Measurements from ENCODE around the gene GDAP1L1.
"Not testable (repeated sequence)": the region's sequence is repeated elsewhere in the genome, so short reads cannot be mapped to it uniquely, and the experiment has no call there.

GDAP1L1 gene

DNA sequence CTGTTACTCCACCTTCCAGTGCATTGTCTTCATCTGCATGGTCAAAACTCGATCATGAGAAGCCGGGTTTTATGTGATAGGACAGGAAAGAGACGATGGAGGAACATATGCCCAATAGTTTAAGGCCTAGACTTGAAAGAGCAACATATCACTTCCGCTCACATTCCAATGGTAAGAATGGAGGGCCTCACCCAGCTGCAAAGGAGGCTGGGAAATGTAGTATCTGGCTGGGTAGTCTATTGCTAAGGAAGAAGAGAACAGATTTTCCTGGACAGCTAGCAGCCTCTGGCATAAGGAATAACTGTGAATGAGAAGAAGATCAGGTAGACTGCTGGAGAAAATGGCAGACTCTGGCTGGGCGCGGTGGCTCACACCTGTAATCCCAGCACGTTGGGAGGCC, 44.6 kb downstream of the GDAP1L1 start:
- in situ Hi-C loops (cut with HindIII; ENCODE audit: low sequenced_read_pairs) = no loop called here
- TF ChIP-seq, protein P1, sequence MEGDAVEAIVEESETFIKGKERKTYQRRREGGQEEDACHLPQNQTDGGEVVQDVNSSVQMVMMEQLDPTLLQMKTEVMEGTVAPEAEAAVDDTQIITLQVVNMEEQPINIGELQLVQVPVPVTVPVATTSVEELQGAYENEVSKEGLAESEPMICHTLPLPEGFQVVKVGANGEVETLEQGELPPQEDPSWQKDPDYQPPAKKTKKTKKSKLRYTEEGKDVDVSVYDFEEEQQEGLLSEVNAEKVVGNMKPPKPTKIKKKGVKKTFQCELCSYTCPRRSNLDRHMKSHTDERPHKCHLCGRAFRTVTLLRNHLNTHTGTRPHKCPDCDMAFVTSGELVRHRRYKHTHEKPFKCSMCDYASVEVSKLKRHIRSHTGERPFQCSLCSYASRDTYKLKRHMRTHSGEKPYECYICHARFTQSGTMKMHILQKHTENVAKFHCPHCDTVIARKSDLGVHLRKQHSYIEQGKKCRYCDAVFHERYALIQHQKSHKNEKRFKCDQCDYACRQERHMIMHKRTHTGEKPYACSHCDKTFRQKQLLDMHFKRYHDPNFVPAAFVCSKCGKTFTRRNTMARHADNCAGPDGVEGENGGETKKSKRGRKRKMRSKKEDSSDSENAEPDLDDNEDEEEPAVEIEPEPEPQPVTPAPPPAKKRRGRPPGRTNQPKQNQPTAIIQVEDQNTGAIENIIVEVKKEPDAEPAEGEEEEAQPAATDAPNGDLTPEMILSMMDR (IDR thresholded peaks at IDR 0.05; ENCODE audit: low read depth, low read length) = no peak
- no peak overlapping the region for H3K4me3 ChIP-seq (ENCODE audit: low read depth, low read length)
- no peak for DNase-seq (ENCODE audit: low read depth, low spot score)

DNA sequence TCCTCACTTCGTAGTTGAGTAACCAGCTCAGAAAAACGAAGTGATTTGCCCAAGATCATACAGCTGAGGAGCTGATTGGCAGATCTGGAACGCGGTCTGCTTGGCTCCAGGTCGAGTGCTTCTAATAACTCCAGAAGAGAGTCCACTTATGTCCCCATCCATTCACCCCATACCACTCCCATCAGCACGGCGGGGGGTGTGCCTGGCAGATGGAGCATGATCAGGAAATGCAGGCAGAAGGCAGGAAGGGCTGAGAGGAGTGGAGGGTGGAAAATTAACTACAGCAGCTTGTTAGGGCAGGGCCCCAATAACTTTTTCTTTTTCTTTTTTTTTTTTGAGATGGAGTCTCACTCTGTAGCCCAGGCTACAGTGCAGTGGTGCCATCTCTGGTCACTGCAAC, 48.9 kb downstream of the GDAP1L1 start:
- in situ Hi-C loops (cut with HindIII; ENCODE audit: low sequenced_read_pairs) = no loop called here
- DNase-seq (ENCODE audit: low read depth, low spot score) = no peak
- H3K4me3 ChIP-seq (ENCODE audit: low read depth, low read length) = no peak overlapping the region
- TF ChIP-seq, protein P1 (IDR thresholded peaks at IDR 0.05; ENCODE audit: low read depth, low read length) = no peak

DNA sequence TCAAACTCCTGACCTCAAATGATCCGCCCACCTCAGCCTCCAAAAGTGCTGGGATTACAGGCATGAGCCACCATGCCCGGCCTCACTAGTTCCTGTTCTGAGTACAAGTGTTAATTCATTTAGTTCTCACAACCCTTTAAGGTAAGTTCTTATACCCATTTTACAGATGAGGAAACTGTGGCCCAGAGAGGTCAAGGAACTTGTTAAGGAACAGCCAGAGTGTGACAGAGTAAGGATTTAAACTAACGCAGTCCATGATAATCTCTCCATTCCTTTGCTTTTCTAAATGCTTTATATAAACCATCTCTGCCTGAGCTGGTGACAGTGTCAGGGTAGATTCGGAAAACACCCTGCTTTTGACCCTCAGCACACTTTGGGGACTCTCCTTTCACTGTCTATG, 50.6 kb downstream of the GDAP1L1 start:
- in situ Hi-C loops (cut with HindIII; ENCODE audit: low sequenced_read_pairs) = no loop called here
- DNase-seq (ENCODE audit: low read depth, low spot score) = no peak
- TF ChIP-seq, protein P1 (IDR thresholded peaks at IDR 0.05; ENCODE audit: low read depth, low read length) = no peak
- no peak overlapping the region for H3K4me3 ChIP-seq (ENCODE audit: low read depth, low read length)

DNA sequence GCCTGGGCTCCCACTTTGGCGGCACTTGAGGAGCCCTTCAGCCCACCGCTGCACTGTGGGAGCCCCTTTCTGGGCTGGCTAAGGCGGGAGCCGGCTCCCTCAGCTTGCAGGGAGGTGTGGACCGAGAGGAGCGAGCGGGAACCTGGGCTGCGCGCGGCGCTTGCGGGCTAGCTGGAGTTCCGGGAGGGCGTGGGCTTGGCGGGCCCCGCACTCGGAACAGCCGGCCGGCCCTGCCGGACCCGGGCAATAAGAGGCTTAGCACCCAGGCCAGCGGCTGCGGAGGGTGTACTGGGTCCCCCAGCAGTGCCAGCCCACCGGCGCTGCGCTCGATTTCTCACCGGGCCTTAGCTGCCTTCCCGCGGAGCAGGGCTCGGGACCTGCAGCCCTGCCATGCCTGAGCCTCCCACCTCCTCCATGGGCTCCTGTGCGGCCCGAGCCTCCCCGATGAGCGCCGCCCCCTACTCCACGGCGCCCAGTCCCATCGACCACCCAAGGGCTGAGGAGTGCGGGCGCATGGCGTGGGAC, 52.0 kb downstream of the GDAP1L1 start:
- in situ Hi-C loops (cut with HindIII; ENCODE audit: low sequenced_read_pairs) = not testable (repeated sequence)

DNA sequence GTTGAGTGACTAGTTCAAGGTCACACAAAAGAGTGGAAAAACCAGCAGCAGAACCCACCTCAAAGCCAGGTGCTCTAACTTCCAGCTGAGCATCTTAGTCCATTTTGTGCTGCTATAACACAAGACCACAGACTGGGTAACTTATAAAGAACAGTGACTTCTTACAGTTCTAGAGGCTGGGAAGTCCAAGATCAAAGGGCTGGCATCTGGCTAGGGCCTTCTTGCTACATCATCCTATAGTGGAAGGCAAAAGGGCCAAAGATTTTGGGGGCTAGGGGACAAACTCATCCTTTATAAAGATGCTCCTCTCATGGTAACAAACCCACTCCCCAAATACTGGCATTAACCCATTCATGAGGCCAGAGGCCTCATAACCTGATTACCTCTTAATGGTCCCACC, 54.2 kb downstream of the GDAP1L1 start:
- in situ Hi-C loops (cut with HindIII; ENCODE audit: low sequenced_read_pairs) = no loop called here
- DNase-seq (ENCODE audit: low read depth, low spot score) = no peak
- no peak overlapping the region for H3K4me3 ChIP-seq (ENCODE audit: low read depth, low read length)
- TF ChIP-seq, protein P1 (IDR thresholded peaks at IDR 0.05; ENCODE audit: low read depth, low read length) = no peak

More for the DNA sequence above, 52.0 kb downstream of the GDAP1L1 start:
- not testable (repeated sequence) for DNase-seq (ENCODE audit: low read depth, low spot score); H3K4me3 ChIP-seq (ENCODE audit: low read depth, low read length)

DNA sequence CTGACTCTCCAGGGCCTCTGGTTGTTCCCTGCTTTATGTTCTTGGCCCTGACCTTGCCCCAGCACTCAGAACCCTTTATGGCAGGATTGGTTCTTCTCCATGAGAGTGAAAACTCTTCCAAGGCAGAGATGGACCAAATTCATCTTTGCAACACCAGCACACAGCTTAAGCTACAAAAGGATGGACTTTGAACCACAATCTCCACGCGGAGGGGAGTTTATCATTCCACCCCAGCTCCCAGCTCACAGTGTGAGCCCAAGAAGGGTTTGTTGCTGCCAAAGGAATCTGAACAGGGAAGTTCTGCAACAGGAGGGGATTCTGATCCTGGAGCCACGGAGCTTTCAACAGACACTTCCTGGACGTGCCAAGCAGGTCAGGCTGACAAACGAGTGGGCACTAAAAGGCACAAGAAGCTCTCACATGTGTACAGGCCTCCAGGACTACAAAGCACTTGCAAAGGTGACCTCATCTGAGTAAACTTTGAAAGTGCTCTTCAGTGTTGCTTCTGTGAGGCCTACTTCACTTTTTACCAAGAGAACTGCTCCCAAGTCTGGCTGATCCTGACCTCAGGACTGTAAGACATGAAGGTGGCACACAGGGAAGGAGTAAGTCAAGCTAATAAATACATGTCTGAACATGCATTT, 55.0 kb downstream of the GDAP1L1 start:
- H3K4me3 ChIP-seq (ENCODE audit: low read depth, low read length) = no peak overlapping the region
- in situ Hi-C loops (cut with HindIII; ENCODE audit: low sequenced_read_pairs) = no loop called here
- DNase-seq (ENCODE audit: low read depth, low spot score) = no peak
- TF ChIP-seq, protein P1 (IDR thresholded peaks at IDR 0.05; ENCODE audit: low read depth, low read length) = no peak

DNA sequence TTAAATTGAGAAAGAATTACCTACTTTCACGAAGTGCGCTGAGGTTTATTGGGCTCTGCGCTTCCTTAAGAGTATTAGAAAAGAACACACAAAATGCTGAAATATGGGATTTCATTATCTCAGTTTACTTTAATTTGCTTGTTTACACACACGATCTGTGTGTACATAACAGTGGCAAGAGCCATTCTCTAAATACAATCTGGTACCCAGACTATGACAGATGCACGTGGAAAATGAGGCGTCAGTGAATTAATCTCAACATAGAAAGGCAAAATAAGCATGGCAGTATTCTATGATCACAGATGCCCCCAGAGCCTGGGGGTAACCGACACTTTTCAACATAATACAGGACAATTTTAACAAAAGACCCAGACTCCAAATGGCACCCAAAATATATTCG, 55.6 kb downstream of the GDAP1L1 start:
- DNase-seq (ENCODE audit: low read depth, low spot score) = no peak
- TF ChIP-seq, protein P1 (IDR thresholded peaks at IDR 0.05; ENCODE audit: low read depth, low read length) = no peak
- H3K4me3 ChIP-seq (ENCODE audit: low read depth, low read length) = no peak overlapping the region
- in situ Hi-C loops (cut with HindIII; ENCODE audit: low sequenced_read_pairs) = no loop called here
